GM18870 (cell line): ENCODE results near the gene YIF1B.
"Not testable (repeated sequence)": the region's sequence is repeated elsewhere in the genome, so short reads cannot be mapped to it uniquely, and the experiment has no call there.

Experiments
- ATAC-seq: cut with Tn5 transposase; IDR thresholded peaks from one replicate; pipeline ENCODE4 v1.9.1; 2021; ENCODE audit warnings: moderate library complexity; ENCODE audit not compliant: unreplicated experiment

Gene YIF1B, protein sequence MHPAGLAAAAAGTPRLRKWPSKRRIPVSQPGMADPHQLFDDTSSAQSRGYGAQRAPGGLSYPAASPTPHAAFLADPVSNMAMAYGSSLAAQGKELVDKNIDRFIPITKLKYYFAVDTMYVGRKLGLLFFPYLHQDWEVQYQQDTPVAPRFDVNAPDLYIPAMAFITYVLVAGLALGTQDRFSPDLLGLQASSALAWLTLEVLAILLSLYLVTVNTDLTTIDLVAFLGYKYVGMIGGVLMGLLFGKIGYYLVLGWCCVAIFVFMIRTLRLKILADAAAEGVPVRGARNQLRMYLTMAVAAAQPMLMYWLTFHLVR

DNA sequence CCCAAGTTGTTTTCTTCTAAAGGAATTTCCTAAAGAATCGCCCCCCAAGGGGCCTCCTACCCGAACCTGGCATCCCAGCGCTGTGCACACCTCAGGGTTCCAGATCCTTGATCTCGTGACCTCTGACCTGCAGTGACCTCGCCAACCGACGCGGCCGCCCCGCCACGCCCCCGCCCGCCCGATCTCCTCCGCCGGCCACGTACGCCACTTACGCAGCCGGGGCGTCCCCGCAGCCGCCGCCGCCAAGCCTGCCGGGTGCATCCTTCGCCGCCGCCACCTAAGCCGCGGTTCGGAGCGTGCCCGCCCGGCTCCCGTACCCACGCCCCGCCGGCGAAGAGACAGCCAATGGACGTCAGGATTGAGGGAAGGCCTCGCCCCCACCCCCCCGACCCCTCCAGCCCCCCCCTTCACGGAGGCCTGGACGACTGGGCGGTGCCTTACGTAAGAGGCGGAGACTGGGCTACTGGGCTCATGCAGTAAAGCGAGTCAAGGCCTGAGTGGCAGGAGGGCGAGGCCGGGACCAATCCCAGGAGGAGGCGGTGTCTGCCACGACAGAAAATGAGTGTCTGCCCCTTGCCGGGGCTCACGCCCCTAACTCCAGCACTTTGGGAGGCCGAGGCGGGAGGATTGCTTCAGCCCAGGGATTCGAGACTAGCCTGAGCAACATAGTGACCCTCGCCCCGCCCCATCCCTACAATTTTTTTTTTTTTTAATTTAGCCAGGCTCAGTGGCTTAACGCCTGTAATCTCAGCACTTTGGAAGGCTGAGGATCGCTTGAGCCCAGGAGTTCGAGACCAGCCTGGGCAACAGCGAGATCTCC is at the start of gene YIF1B:
YIF1B (minus strand) TSS at position 291 of the 820 bp plus-strand sequence; CDS start at position 261, 30 bp downstream.
- ATAC-seq: peak; percentile 83

- ATAC-seq: not testable (repeated sequence)
These were observed 47.4 kb upstream of the YIF1B start for GRCh38 chr19:38362946-38363688.

GRCh38 chr19:38362076-38362945 is 46.6 kb upstream of the YIF1B start:
- ATAC-seq: no peak

GRCh38 chr19:38361633-38362075 is 45.9 kb upstream of the YIF1B start:
- no peak for ATAC-seq

DNA sequence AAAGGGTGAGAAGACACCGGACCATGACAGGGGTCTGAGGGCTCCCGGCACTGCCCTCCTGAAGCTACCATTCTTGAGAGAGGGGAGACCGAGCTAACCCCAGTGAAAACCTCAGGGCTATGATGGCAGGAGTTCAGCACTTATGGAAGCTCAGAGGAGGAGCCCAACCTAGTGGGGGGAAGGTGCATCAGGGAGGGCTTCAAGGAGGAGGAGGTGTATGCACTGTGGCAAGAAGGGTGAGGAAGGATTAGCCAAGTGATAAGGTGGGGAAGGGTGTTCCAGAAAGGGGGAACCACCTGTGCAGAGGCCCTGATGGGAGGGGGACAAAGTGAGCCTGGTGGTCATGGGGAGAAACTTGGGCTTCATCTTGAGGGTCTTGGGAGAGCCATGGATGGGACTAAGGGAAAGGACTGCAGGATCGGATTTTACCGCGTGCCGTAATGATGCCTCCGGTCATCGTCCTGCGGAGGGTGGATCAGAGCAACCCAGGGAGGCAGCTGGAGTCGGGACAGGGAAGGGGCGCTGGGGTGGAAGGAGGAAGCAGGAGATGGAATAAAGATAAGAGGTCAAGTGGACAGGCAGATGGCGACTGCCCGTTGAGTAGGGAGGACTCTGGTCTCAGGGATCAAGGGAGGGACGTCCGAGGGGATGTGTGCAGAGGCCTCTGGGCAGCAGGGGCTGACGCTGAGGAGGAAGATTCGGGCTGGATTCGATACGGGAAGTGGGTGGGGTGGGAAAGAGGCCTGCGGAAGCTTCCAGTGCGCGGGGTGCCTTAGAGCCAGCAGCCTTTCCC is 45.3 kb upstream of the YIF1B start:
- ATAC-seq: no peak

DNA sequence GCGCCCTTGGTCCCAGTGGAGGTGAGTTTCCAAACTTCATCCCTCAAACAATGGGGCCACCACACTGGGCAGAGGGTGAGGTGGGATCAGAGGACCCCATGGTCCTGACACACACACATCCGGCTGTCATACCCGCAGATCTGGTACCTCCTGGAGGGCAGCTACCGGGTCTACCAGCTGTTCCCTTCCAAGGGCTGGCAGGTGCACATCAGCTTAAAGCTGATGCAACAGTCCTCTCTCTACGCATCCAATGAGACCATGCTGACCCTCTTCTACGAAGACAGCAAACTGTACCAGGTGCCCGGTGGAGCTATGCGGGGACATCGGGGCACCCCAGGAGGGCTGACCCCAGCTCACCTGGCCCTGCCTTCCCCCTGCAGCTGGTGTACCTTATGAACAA is 44.6 kb upstream of the YIF1B start:
- ATAC-seq: no peak

GRCh38 chr19:38359242-38360021 is 43.7 kb upstream of the YIF1B start:
- ATAC-seq: no peak

DNA sequence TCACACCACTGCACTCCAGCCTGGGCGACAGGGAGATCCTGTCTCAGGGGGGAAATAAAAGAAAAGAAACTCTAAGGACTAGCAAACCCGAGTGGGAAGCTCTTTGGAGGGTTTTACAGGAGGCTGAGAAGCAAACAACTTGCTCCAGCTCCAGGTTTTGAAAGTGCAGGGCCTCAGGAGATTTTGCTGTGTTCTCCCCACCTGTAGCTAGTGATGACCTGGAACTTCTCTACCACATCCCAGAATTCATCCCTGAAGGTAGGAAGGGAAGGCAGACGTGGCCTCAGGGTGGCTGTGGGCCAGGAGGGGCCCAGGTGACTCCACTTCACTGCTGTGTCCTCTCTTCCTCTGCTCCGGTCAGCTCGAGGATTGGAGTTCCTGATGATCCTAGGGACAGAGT is 42.3 kb upstream of the YIF1B start:
- no peak for ATAC-seq

- no peak for ATAC-seq
These were observed 40.3 kb upstream of the YIF1B start for GRCh38 chr19:38355728-38356725.

- ATAC-seq: no peak
These were observed 36.9 kb upstream of the YIF1B start for GRCh38 chr19:38352611-38353010.

DNA sequence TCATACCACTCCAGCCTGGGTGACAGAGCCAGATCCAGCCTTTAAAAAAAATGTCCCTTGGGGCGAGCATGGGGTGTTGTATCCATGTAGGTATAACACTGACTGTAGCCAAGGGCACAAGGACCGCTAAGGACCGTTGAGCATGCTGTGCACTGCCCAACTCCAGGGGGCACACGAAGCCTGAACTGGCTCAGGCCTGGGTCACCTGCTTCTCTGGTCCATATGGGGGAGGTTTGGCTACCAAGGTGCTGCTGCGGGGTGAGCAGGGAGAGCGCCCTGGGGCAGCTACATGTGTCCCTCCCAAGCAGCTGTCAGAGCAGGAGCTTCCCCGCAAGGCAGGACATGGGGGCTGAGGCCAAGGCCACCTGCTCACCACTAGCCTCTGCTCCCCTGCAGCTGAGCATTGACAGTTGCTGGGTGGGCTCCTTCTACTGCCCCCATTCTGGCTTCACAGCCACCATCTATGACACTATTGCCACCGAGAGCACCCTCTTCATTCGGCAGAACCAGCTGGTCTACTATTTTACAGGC is 36.2 kb upstream of the YIF1B start:
- ATAC-seq: no peak

GRCh38 chr19:38350883-38351282 is 35.1 kb upstream of the YIF1B start:
- ATAC-seq: no peak

DNA sequence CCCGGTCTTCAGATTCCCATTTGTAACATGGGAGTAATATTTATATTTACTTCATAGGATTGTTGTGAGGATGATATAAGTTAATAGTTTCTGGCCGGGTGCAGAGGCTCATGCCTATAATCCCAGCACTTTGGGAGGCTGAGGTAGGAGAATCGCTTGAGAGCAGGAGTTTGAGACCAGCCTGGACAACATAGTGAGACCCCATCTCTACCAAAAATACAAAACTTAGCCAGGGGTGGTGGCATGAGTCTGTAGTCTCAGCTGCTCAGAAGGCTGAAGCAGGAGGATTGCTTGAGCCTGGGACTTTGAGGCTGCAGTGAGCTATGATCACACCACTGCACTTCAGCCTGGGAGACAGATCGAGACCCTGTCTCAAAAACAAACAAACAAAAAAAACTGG is 31.1 kb upstream of the YIF1B start:
- ATAC-seq: no peak

DNA sequence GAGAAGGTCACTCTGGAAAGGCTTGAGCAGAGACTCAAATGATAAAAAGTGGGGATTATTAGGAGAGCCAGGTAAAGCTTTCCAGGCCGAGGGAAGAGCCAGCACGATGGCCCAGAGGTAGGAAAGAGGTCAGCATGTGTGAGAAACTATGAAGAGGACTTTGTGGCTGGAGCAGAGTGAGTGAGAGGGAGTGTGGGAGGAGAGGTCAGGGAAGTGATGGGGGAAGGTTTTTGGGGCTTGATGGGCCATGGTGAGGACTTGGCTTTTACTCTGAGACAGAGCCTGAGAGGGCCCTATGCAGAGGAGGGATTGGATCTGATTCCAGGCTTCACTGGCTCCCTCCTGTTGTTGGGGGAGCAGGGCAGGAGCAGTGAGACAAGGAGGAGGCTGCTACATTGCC is 25.2 kb upstream of the YIF1B start:
- ATAC-seq: no peak

DNA sequence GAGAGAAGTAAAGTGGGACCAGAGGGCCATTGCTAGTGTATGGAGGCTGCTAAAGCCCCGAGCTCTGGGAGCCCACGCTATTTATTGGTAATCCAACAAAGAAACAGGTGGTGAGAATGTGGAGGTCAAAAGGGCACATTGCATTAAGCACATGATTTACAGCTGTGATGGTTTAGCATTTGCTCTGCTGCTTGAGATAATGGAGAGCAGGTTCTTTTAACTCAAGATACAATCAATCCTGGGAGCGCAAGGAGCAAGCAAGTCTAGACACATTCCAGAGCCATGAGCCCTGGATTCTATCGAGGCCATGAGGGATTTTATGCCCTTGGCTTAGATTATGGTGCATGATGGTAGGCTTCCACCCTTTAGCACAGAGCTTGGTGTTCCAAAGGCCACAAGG is 23.3 kb upstream of the YIF1B start:
- not testable (repeated sequence) for ATAC-seq

- ATAC-seq: no peak
These were observed 21.6 kb upstream of the YIF1B start for GRCh38 chr19:38337360-38337653.

GRCh38 chr19:38336638-38337359 is 21.1 kb upstream of the YIF1B start:
- ATAC-seq: peak; percentile 40
